HepG2 (cell line): ENCODE measurements around the gene CEBPA. TPM values are rescaled to one million over a fixed set of nuclear protein-coding genes. Genes with fewer than 3 reads are reported as not detected.

Experiments
- ATAC-seq: fragments of 200-7000 bp; cut with Tn5 transposase; 3 replicates; pipeline ENCODE4 v1.9.1; 2020; ENCODE audit warnings: mild to moderate bottlenecking, moderate library complexity
- BruUV-seq: library from RNA; stranded (reverse); fragments of 400-500 nt; replicated peaks from 2 replicates; lab custom pipeline; 2021; lab: Mats Ljungman, UMichigan
- CTCF ChIA-PET: fragments of 300-600 bp; formaldehyde crosslinking; extraction: SDS; loops from one replicate; lab custom pipeline; 2021; ENCODE audit warnings: low total read pairs, inconsistent platforms, low intra/inter-chr PET ratio; lab: Yijun Ruan, JAX
- POLR2A ChIA-PET: fragments of 350-600 bp; sonication (Branson Sonifier 250); formaldehyde crosslinking; loops from one replicate; lab custom pipeline; 2020; ENCODE audit warnings: antibody characterized with exemption, inconsistent platforms; lab: Yijun Ruan, JAX
- DNase-seq: peaks from one replicate; pipeline ENCODE4 v3.0.0-alpha.2; 2015; ENCODE audit warnings: low spot score
- FAIRE-seq: peaks from 3 replicates; lab custom pipeline; 2011; peaks lifted over from hg19 to GRCh38; lab: Jason Lieb, UNC
- H2AFZ ChIP-seq: one replicate; pipeline ENCODE4 v1.6.1; 2011; ENCODE audit warnings: low read length, inconsistent platforms
- H3K27ac ChIP-seq: fragments of 300-600 bp; 3 replicates; pipeline ENCODE4 v1.8.0; 2011; ENCODE audit warnings: mixed run types, mild to moderate bottlenecking, mixed read lengths, low read length, inconsistent platforms; ENCODE audit not compliant: insufficient read depth; ENCODE audit errors: extremely low read length
- H3K27me3 ChIP-seq, 2 experiments: fragments of 200-600 bp in 1 of 2; 2 replicates in 1 of 2; 3 replicates in 1 of 2; pipeline versions ENCODE4 v1.6.0 to v1.8.0; 2011; ENCODE audit warnings: low read length in 2 of 2, mild to moderate bottlenecking in 2 of 2, moderate library complexity in 2 of 2, inconsistent platforms in 1 of 2; ENCODE audit not compliant: insufficient read depth in 2 of 2, control insufficient read depth in 1 of 2
- H3K36me3 ChIP-seq, 2 experiments: fragments of 200-600 bp in 1 of 2; replicated peaks in 1 of 2; 2 replicates in 1 of 2; 3 replicates in 1 of 2; pipeline versions ENCODE4 v1.5.1 to v1.8.0; 2011; ENCODE audit warnings: low read length in 2 of 2, inconsistent platforms in 1 of 2; ENCODE audit not compliant: insufficient read depth in 2 of 2, control insufficient read depth in 1 of 2
- H3K4me1 ChIP-seq: 2 replicates; pipeline ENCODE4 v1.5.1; 2012; ENCODE audit warnings: low read length, inconsistent platforms; ENCODE audit not compliant: insufficient read depth
- H3K4me2 ChIP-seq: 2 replicates; pipeline ENCODE4 v1.6.0; 2011; ENCODE audit warnings: low read depth, low read length, inconsistent platforms
- H3K4me3 ChIP-seq, 3 experiments: fragments of 200-600 bp in 1 of 3; sonication (generic), shearing (Covaris generic) in 1 of 3; replicated peaks in 1 of 3; 2 replicates each; pipeline ENCODE4 v1.5.1; 2011 to 2016; ENCODE audit warnings: low read length in 3 of 3, inconsistent platforms in 2 of 3, low read depth in 2 of 3, mild to moderate bottlenecking in 2 of 3, control low read depth in 1 of 3, mixed read lengths in 1 of 3; ENCODE audit not compliant: insufficient read depth in 1 of 3
- H3K79me2 ChIP-seq: one replicate; pipeline ENCODE4 v1.6.1; 2011; ENCODE audit warnings: low read length, inconsistent platforms; ENCODE audit not compliant: insufficient read depth
- H3K9ac ChIP-seq: 2 replicates; pipeline ENCODE4 v1.6.0; 2011; ENCODE audit warnings: mild to moderate bottlenecking, low read depth, low read length, inconsistent platforms; ENCODE audit not compliant: insufficient read depth
- H3K9me3 ChIP-seq: 2 replicates; pipeline ENCODE4 v1.5.1; 2012; ENCODE audit warnings: mild to moderate bottlenecking, low read length
- H4K20me1 ChIP-seq: 2 replicates; pipeline ENCODE4 v1.6.0; 2011; ENCODE audit warnings: inconsistent platforms, mild to moderate bottlenecking, low read length, moderate library complexity; ENCODE audit not compliant: insufficient read depth
- CEBPB ChIP-seq: IDR thresholded peaks from 2 replicates; pipeline ENCODE4 v1.6.1; 2011; ENCODE audit warnings: low read depth, low read length, improper control_type of control experiment, borderline replicate concordance
- FOXM1 ChIP-seq: sonication (generic); formaldehyde crosslinking; IDR thresholded peaks from 2 replicates; pipeline ENCODE4 v1.5.0; 2020; ENCODE audit warnings: missing genetic modification reagents
- HNRNPL ChIP-seq: fragments of 200-400 bp; formaldehyde crosslinking; IDR thresholded peaks from 2 replicates; pipeline ENCODE4 v1.6.1; 2017; ENCODE audit warnings: mild to moderate bottlenecking, low read depth, low read length
- NR3C1 ChIP-seq: sonication (generic); formaldehyde crosslinking; IDR thresholded peaks from 2 replicates; pipeline ENCODE4 v1.4.0; 2020; ENCODE audit warnings: missing genetic modification reagents
- TAF15 ChIP-seq: fragments of 200-400 bp; formaldehyde crosslinking; IDR thresholded peaks from one replicate; pipeline ENCODE4 v1.6.1; 2018; ENCODE audit warnings: mild to moderate bottlenecking, low read depth, low read length; ENCODE audit not compliant: poor library complexity, severe bottlenecking
- YY1 ChIP-seq: IDR thresholded peaks from 2 replicates; pipeline ENCODE4 v1.6.1; 2011; ENCODE audit warnings: low read length, low read depth, moderate library complexity, mild to moderate bottlenecking; ENCODE audit not compliant: insufficient read depth, insufficient replicate concordance
- ZMYM3 ChIP-seq: sonication (generic); formaldehyde crosslinking; IDR thresholded peaks from 2 replicates; pipeline ENCODE4 v1.5.1; 2020; ENCODE audit warnings: mild to moderate bottlenecking, missing genetic modification reagents
- ZNF121 ChIP-seq: sonication (generic); formaldehyde crosslinking; IDR thresholded peaks from 2 replicates; pipeline ENCODE4 v1.5.0; 2020; ENCODE audit warnings: mild to moderate bottlenecking, missing genetic modification reagents
- ZNF557 ChIP-seq: sonication (generic); formaldehyde crosslinking; IDR thresholded peaks from 2 replicates; pipeline ENCODE4 v1.4.0; 2020; ENCODE audit warnings: missing genetic modification reagents
- ZNF770 ChIP-seq: sonication (generic); formaldehyde crosslinking; IDR thresholded peaks from 2 replicates; pipeline ENCODE4 v1.5.0; 2020; ENCODE audit warnings: mild to moderate bottlenecking, missing genetic modification reagents
- ZZZ3 ChIP-seq: sonication (generic); formaldehyde crosslinking; IDR thresholded peaks from 2 replicates; pipeline ENCODE4 v1.4.0; 2020; ENCODE audit warnings: missing genetic modification reagents, mild to moderate bottlenecking, borderline replicate concordance
- WGBS: methylation state at CpG from one replicate; pipeline ENCODE4 v1.1.6; 2017; ENCODE audit warnings: low lambda C conversion rate; 5-methylcytosine and 5-hydroxymethylcytosine counted together
- in situ Hi-C: cut with HindIII; loops from 2 replicates; pipeline ENCODE4 v1.10.0; 2017; ENCODE audit warnings: low pct_unique_long_range_greater_than_20kb; ENCODE audit not compliant: extremely low pct_ligation_motif_present
- intact Hi-C: fragments of 100-400 bp; cut with micrococcal nuclease; formaldehyde crosslinking; loops from one replicate; pipeline ENCODE4 v1.10.0; 2022; ENCODE audit not compliant: unreplicated experiment
- polyA plus RNA-seq, 8 experiments: library from polyadenylated mRNA; depleted of rRNA in 3 of 8; stranded (reverse) in 7 of 8; unstranded in 1 of 8; fragments of >200 nt; fragmentation: Illumina TruSeq in 4 of 8; extraction: Trizol in 4 of 8; gene quantifications; 2 replicates each; pipeline versions ENCODE4 v1.2.1 to v1.2.3, GENCODE V29; 2011 to 2016; ENCODE audit warnings: low read depth in 4 of 8, missing spikeins in 1 of 8, mixed read lengths in 1 of 8; ENCODE audit not compliant: insufficient read depth in 1 of 8
- total RNA-seq, 5 experiments: library from RNA; depleted of rRNA; stranded (reverse); fragments of >200 nt; fragmentation: Illumina TruSeq; extraction: Trizol; gene quantifications; 2 replicates each; pipeline ENCODE4 v1.2.3, GENCODE V29; 2016; ENCODE audit warnings: low read depth in 1 of 5

The CEBPA gene
- total and polyA plus RNA-seq, 2 of the 13 experiments (the other 11 are each of a cell fraction or from before 2014, with no cell fraction given), result 24.8 to 103 TPM

- FAIRE-seq, result no peak
Measured at GRCh38 chr19:33325920-33326319, 23.6 kb upstream of the CEBPA start.

GRCh38 chr19:33324628-33325027 lies 22.3 kb upstream of the CEBPA start:
- Histone ChIP-seq H3K79me2 (no peaks in the 10 kb centered on the region), H3K27me3 (peaks cover 0 to 5% of the 10 kb centered on the region in 2 experiments; a peak in 1 of 5 replicates), H3K9me3 (peaks cover 13% of the 10 kb centered on the region), H3K4me3 (no peak overlapping the region), H3K9ac (no peak overlapping the region), H3K27ac (no peak overlapping the region), H4K20me1 (no peaks in the 10 kb centered on the region), H2AFZ (no peak overlapping the region), H3K36me3 (no peaks in the 10 kb centered on the region), H3K4me2 (no peak overlapping the region), H3K4me1 (peaks cover 19% of the 10 kb centered on the region)
- in situ Hi-C loops (no loop called here), intact Hi-C loops (no loop called here)
- no peak for FAIRE-seq
- BruUV-seq, result no TSS peak
- POLR2A ChIA-PET, result no interaction called here
- ATAC-seq, result no peak
- DNase-seq, result no peak
- TF ChIP-seq ZZZ3 (CRISPR knock-in tag), result no peak
- no peak for TF ChIP-seq CEBPB
- TF ChIP-seq ZNF770 (CRISPR knock-in tag), result 0 out of 2 replicates have a peak, but pooled peaks have one; percentile 13
- 0 out of 2 replicates have a peak, but pooled peaks have one; percentile 29 for TF ChIP-seq ZMYM3 (CRISPR knock-in tag)
- no peak for TF ChIP-seq TAF15
- no peak for TF ChIP-seq HNRNPL
- no peak for TF ChIP-seq FOXM1 (CRISPR knock-in tag)
- TF ChIP-seq ZNF557, result no peak
- peak; percentile 94 for TF ChIP-seq ZNF121 (CRISPR knock-in tag)
- TF ChIP-seq NR3C1 (CRISPR knock-in tag), result no peak
- CTCF ChIA-PET, result no interaction called here
- WGBS, result 4% methylated on average over 3 of the region's 3 CpGs

More at GRCh38 chr19:33325920-33326319, 23.6 kb upstream of the CEBPA start:
- Histone ChIP-seq H3K27ac (no peak overlapping the region), H3K9ac (no peak overlapping the region), H3K4me1 (peaks cover 32% of the 10 kb centered on the region), H3K4me2 (no peak overlapping the region), H3K9me3 (peaks cover 13% of the 10 kb centered on the region), H2AFZ (no peak overlapping the region), H3K27me3 (peaks cover 0 to 6% of the 10 kb centered on the region in 2 experiments; a peak in 1 of 5 replicates), H3K36me3 (no peaks in the 10 kb centered on the region), H4K20me1 (no peaks in the 10 kb centered on the region), H3K4me3 (no peak overlapping the region), H3K79me2 (no peaks in the 10 kb centered on the region)
- ATAC-seq (no peak), DNase-seq (no peak)
- TF ChIP-seq TAF15, result no peak
- peak; percentile 35 for TF ChIP-seq YY1
- ChIA-PET CTCF (no interaction called here), POLR2A (no interaction called here)
- no TSS peak for BruUV-seq
- 40% methylated on average over 5 of the region's 5 CpGs for WGBS
- in situ Hi-C loops, result no loop called here
- intact Hi-C loops, result no loop called here
